HG03108 (cell line): ENCODE measurements around the gene ZFC3H1.
"Not testable (repeated sequence)": the region's sequence is repeated elsewhere in the genome, so short reads cannot be mapped to it uniquely, and the experiment has no call there.

Experiments used
- ATAC-seq: cut with Tn5 transposase; IDR thresholded peaks from one replicate; pipeline ENCODE4 v1.9.1; 2021; ENCODE audit warnings: moderate library complexity; ENCODE audit not compliant: unreplicated experiment

The ZFC3H1 gene

GRCh38 chr12:71663561-71664410, at the start of gene ZFC3H1, which contains the start of gene THAP2:
Gene ZFC3H1 (minus strand): TSS chr12:71663848. CDS start chr12:71663610, 238 bp downstream.
Gene THAP2 (plus strand): TSS chr12:71664301. CDS start chr12:71664510, 209 bp downstream.
- peak; percentile 91 for ATAC-seq

- ATAC-seq = no peak
Observed at GRCh38 chr12:71710276-71711125, 46.9 kb upstream of the ZFC3H1 start.

GRCh38 chr12:71708658-71709057, 45.0 kb upstream of the ZFC3H1 start:
- ATAC-seq = no peak

- no peak for ATAC-seq
Observed at GRCh38 chr12:71704920-71705319, 41.3 kb upstream of the ZFC3H1 start.

GRCh38 chr12:71703206-71703605, 39.6 kb upstream of the ZFC3H1 start:
- no peak for ATAC-seq

- no peak for ATAC-seq
Observed at GRCh38 chr12:71702590-71702989, 38.9 kb upstream of the ZFC3H1 start.

- ATAC-seq = not testable (repeated sequence)
Observed at GRCh38 chr12:71702181-71702580, 38.5 kb upstream of the ZFC3H1 start.

- no peak for ATAC-seq
Observed at GRCh38 chr12:71695782-71696181, 32.1 kb upstream of the ZFC3H1 start.

- peak; percentile 82 for ATAC-seq
Observed at GRCh38 chr12:71694099-71694820, 30.6 kb upstream of the ZFC3H1 start.

- not testable (repeated sequence) for ATAC-seq
Observed at GRCh38 chr12:71693651-71694050, 30.0 kb upstream of the ZFC3H1 start.

GRCh38 chr12:71693126-71693525, 29.5 kb upstream of the ZFC3H1 start:
- no peak for ATAC-seq

GRCh38 chr12:71691504-71692129, 28.0 kb upstream of the ZFC3H1 start:
- ATAC-seq = no peak

GRCh38 chr12:71688961-71689570, 25.4 kb upstream of the ZFC3H1 start:
- ATAC-seq = no peak

- not testable (repeated sequence) for ATAC-seq
Observed at GRCh38 chr12:71687172-71687571, 23.5 kb upstream of the ZFC3H1 start.

- ATAC-seq = no peak
Observed at GRCh38 chr12:71686658-71687025, 23.0 kb upstream of the ZFC3H1 start.

GRCh38 chr12:71685914-71686657, 22.4 kb upstream of the ZFC3H1 start, which contains the start of gene TMEM19:
Gene TMEM19 (plus strand): TSS chr12:71686082. CDS start chr12:71686681, 599 bp downstream.
- peak; percentile 89 for ATAC-seq

GRCh38 chr12:71685312-71685906, 21.8 kb upstream of the ZFC3H1 start:
- ATAC-seq = no peak

GRCh38 chr12:71684081-71684480, 20.4 kb upstream of the ZFC3H1 start:
- ATAC-seq = no peak

- ATAC-seq = no peak
Observed at GRCh38 chr12:71683633-71684032, 20.0 kb upstream of the ZFC3H1 start.
